ENCODE data around the gene CLDN14.

The CLDN14 gene

DNA sequence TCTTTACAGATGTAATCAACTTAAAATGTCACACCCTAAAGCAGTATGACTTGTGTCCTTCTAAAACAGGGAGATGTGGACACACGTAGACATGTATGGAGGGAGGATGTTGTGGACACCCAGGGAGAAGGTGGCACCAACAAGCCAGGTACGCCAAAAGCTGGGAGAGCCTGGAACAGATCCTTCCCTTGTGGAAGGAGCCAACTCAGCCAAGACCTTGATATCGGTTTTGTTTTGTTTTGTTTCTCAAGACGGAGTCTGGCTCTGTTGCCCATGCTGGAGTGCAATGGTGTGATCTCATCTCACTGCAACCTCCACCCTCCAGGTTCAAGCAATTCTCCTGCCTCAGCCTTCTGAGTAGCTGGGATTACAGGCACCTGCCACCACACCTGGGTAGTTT is 49.1 kb downstream of the CLDN14 start:
- ATAC-seq: no peak

DNA sequence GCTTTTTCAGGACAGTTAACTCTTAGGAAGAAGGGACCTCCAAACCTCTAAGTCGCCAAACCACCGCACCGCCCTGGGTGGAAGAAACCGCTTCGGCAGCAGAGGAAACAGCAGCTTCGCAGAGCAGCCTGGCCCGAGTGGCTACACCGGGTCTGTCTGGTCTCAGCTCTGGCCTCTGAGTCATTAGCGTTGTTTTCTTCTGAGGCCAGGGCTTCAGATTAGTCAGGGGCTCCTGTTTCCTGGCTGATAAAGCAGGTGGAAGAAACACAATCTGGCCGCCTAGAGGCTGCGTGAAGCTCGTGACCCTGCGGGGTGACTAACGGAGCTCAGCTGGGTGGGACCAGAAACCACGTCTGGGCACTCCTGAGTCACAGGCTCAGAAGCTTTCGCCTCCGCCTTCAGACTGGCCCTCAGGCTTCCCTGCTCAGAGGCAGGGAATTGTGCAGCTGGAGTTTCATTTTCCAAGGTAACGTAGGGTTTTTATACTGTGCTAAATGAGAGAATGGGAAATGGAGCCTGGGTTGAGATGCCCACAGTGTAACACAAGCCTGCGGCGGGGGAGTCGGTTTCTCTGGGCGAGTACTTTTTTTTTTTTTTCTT is 49.9 kb downstream of the CLDN14 start:
- peak; percentile 97 to 98 for ATAC-seq

DNA sequence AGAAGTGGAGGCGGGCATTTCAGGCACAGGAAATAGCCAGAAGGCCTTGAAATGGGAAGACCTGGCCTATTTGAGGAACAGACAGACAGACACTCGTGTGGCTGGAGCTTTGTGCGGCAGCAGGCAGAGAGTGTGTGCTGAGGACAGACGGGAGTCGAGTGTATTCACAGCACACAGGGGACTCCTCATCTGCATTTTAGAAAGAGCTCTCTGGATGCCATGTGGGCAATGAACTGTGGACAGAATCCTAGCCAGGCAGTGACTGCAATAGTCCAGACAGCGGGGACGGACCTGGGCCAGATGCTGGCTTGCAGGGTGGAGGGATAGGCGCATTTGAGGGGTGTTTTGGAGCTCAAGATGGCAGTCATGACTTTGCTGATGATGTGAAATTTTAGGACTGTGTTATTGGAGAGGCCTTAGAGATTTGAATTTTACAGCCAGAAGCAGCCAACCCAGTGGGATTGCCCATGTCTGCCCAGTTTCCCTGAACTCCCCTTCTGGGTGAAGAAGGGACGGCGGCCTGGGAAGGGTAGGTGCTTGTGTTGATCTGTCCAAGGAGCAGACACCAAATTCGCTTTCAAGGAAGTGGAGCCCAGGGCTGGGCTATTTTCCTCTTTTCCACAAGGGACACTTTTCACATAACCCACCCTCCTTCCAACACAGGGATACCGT is 51.0 kb downstream of the CLDN14 start:
- ATAC-seq: no peak

DNA sequence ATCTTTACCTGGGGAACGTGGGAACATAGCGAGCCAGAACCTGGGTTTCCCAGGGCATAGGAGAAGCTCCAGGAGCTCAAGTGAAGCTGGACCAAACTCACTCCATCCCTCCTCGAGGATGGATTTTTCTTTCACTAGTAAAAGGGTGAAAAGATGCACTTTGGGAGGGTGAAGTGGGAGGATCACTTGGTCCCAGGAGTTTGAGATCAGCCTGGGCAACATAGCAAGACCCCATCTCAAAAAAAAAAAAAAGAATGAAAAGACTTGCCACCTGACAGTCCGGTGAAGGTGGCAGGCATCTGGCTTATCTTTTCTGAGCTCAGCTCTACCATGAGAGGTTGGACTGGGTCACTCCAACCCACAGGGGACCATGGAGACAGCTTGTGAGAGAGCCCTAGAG is 52.4 kb downstream of the CLDN14 start:
- ATAC-seq: no peak

DNA sequence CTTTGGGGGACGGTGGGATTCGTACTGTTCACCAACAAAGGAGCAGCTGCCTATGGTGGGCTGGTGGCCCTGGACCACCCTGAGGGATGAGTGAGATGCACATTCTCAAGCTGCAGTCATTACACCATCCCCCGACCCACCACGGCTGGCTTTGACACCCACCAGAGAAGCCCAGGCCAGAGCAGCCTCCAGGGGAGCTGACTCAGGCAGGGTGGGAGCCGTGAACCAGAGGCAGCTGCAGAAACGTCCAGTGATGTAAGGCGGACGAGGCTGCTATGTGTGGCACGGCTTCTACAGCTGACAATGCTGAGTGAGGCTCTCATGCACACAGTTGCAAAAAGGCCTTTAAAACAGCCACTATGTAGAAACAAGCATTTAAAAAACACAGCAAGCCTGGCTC is 54.6 kb downstream of the CLDN14 start:
- no peak for ATAC-seq

DNA sequence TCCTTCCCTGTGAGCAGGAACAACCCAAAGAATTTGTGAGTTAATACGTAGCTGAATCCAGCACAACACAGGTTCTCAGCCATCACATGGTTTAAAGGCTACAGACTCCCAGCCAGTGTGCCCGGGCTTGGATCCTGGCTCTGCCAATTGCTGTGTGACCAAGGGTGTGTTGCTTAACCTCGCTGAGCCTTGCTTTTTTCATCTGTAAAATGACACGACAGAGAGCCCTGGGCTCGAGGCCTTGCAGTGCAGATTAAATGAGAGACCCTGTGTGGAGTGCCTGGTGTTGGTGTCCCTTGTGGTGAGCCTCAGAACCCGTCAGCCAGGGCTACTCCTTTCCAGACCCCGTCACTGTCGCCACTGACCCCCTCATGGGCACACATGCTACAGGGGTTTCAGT is 55.3 kb downstream of the CLDN14 start:
- ATAC-seq: no peak

DNA sequence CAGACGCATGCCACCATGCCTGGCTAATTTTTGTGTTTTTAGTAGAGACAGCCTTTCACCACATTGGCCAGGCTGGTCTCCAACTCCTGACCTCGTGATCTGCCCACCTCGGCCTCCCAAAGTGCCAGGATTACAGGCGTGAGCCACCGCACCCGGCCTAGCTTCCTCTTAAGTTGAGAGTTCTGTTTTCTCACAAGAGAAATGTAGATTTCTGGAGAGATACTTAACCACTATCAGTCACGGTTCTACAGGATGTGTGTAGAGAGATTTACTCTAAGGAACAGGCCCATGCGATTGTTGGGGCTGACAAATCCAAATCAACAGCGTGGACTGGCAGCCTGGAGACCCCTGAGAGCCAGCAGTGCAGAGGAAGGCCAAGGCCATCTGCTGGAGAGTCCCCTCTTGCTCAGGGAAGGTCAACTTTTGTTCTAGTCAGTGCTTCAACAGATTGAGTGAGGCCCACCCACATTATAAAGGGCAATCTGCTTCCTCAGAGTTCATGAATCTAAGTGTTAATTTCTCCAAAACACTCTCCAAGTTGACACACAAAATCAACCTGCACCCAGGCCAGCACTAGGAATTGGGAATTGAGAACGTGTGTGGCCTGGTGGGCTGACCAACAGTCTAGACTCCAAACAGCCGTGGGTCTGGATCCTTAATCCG is 56.0 kb downstream of the CLDN14 start:
- no peak for ATAC-seq

DNA sequence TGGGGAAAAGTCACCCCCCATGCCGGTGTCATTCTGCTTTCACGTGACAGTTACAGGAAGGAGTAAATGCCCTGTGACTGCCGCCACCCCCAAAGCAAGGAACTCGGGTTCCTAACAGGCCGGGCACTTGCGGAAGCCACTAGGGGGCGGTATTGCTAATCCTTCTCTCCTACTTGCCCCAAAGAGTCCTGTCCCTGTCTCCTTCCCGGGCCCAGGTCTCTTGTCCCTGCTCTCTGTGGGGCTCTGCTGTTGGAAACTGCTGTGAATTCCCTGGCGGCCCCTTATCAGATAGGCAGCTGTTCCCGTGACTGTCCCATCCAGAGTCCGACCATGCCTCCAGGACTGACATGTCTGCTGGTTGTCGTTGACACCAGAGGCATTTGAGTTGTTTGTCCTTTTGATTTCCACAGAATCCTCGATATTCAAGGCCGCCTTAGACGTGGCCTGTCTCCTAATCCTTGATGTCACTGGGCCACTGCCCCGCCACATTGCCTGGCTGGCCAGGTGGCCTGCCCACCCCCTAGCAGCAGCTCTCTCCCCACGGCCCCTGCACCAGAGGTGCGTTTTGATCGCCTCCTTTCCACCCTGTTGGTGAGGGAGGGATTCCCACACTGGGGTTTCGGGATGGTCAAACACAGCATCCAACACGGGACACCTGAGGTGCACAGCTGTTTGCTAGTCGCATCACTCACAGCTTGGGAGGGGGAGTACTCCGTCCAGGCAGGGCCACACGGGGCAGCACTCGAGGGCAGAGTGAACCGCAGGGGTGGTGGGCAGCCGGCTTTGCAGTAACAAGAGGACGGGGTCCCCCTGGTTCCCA is 57.4 kb downstream of the CLDN14 start:
- ATAC-seq: peak in 1 of 2 donors; percentile 20

DNA sequence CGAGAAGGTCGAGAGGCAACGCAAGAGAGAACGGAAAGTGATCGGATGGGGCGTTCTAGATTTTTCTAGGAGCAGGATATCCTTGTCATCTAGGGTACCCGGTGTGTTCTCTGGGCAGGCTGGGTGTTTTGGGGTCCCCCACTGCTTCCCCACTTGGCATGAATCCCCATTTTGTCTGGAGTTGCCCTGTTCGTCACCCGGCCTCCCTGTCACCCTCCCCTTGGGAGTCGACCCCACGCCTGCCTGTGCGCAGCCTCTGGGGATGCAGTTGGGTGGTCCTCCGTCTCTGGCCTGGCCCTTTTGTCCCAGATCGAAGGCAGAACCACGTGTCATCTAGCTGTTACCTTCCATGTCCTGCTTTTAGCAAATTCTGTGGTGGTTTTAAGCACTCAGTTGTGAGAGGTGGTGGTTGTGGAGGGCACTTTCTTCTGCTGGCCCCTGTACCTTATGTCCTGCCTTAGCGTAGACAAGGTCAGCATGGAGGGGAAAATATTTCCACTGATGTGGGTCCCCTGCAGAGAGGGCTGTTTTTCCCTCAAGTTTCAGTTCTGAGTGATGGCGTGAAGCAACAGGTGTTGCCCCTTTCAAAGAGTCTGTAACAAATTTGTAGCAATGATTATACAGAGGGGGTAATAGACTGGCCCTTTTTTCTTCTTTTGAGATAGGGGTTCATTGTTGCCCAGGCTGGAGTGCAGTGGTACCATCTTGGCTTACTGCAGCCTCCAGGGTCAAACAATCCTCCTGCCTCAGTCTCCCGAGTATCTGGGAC is 59.2 kb downstream of the CLDN14 start:
- ATAC-seq: no peak

DNA sequence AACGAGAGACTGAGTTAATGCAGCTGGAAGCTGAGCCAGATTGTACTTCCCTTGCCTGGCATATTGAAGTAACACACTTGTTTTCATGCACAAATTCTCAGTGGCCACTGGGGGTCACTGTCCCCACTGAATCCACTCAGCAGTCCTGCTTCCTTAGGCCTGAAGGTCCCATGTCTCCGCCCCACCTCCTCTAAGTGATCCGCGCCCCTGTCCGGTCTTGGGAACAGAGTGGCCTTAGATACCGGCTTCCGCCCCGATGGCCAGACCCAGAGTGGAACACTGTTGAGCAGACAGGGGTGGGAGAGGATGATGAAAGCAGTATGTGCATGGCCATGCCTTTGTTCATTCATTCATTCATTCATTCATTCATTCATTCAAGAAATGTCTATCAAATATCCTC is 59.9 kb downstream of the CLDN14 start:
- peak in 1 of 2 donors; percentile 49 for ATAC-seq

DNA sequence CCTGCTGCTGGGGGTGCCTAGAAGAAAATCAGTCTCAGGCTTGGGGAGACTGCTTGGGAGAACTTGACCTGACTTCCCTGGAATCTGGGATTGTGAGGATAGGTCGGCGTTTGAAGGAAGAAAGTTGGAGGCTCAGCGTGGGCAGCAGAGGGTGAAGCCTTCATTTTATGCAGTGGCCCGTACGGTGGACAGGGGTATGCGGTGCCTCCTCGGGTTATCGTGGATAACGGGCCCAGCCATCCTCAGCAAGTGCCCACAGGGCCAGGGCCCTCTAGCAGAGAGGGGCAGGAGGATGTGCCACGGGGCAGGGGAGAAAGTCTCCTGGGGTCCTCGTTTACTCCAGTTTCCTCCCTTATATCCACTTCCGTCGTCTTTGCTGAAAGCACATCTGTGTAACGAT is 60.7 kb downstream of the CLDN14 start:
- ATAC-seq: no peak

DNA sequence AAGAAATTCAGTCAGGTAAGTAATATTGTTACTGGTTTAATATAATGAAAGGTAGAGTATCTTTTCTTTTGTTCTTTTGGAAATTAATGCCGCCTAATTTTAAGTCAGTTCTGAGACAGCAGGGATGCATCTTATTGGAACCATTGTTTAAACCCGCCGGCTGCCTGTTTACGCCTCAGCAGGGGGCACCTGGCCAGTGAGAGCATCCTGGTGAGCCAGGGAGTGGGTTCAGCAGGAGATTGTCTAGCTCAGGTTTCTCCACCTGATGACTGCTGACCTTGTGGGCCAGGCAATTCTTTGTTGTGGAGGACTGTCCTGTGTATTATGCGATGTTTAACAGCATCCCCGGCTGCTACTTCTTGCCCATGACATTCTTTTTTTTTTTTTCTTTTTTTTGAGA is 64.5 kb downstream of the CLDN14 start:
- no peak for ATAC-seq

DNA sequence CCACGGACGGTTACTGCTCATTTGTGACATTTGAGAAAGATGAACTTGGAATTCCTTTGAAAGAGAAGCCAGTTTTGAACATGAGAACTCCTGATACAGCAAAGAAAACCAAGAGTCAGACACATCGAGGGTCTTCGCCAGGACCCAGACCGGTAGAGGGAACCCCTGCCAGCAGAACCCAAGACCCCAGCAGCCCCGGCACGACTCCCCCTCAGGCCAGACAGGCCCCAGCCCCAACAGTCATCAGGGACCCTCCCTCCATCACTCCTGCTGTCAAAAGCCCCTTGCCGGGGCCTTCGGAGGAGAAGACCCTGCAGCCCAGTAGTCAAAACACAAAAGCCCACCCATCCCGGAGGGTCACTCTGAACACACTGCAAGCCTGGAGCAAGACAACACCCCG is 67.0 kb downstream of the CLDN14 start:
- ATAC-seq: no peak

DNA sequence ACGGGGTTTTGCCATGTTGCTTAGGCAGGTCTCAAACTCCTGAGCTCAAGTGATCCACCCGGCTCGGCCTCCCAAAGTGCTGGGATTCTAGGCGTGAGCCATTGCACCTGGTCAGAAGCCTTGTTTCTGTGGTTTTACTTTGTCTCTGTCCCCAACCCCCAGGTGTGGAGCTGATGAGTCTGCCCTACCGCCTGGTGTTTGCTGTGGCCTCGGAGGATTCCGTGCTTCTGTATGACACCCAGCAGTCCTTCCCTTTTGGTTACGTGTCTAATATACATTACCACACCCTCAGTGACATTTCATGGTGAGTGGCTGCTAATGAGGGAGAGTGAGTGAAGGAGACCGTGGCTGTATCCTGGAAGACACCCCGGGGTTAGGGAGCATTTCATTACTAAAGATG is 68.6 kb downstream of the CLDN14 start:
- no peak for ATAC-seq
